ENCODE results near the gene ZC3H14. TPM values are rescaled to one million over a fixed set of nuclear protein-coding genes. Genes with fewer than 3 reads are reported as not detected.

The ZC3H14 gene
- total and polyA plus RNA-seq, 10 of the 15 experiments (the other 5 are each of a cell fraction or from before 2014, with no cell fraction given), result 17.9 to 97.1 (median 47.6) TPM

DNA sequence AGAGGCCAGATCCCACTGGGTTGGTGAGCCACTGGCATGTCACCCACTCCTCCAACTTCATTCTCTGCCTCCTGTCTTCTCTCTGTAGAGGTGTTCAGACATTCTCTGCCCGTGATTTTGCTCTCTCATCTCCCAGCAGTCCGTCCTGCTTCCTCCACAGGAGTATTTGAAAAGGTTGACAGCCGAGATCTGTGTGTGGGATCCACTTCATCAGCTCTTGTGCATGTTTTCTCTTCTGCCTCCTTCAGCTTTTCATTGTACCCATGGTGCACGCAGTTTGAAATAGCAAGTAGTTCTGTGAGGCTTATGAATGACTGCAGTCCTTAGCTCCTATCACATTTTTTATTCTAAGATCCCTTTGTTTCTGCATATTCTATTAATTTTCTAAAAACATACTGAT, 34.8 kb downstream of the ZC3H14 start:
- no peak for ATAC-seq
- peaks cover 28% of the 10 kb centered on the region for H3K4me1 ChIP-seq (ENCODE audit: control insufficient read depth, insufficient read depth, low read length)
- intact Hi-C loops (cut with micrococcal nuclease; ENCODE audit: unreplicated experiment), result no loop called here
- H3K4me3 ChIP-seq, result no peak overlapping the region
- no peak for DNase-seq (ENCODE audit: low read depth, low spot score)
- POLR2A ChIA-PET, result no interaction called here
- no peak overlapping the region for H3K9ac ChIP-seq (ENCODE audit: control insufficient read depth, insufficient read depth, low read length)
- RAD21 ChIA-PET (ENCODE audit: unreplicated experiment), result no interaction called here
- WGBS (ENCODE audit: insufficient coverage, insufficient replicate concordance, low lambda C conversion rate, missing lambda C conversion rate), result 98% methylated on average over 4 of the region's 4 CpGs
- no peaks in the 10 kb centered on the region for H3K79me2 ChIP-seq (ENCODE audit: control insufficient read depth, insufficient read depth, low read length)
- BruUV-seq (replicated peaks), result no TSS peak
- no peak overlapping the region for H2AFZ ChIP-seq (ENCODE audit: control insufficient read depth, low read depth, low read length)
- FAIRE-seq, result no peak
- no peak overlapping the region for H3K27ac ChIP-seq (ENCODE audit: control insufficient read depth, insufficient read depth)
- no peaks in the 10 kb centered on the region for H3K27me3 ChIP-seq (replicated peaks in 1 of 2; ENCODE audit: control insufficient read depth in 2 of 2, insufficient read depth in 2 of 2, low read length in 1 of 2)
- SMC1A ChIA-PET (ENCODE audit: uncharacterized antibody, unreplicated experiment), result no interaction called here
- H3K9me3 ChIP-seq (replicated peaks; ENCODE audit: control insufficient read depth, insufficient read depth, low read length), result no peaks in the 10 kb centered on the region
- H3K4me2 ChIP-seq (ENCODE audit: control insufficient read depth, insufficient read depth), result no peak overlapping the region
- no peaks in the 10 kb centered on the region; the same call in 1 of the 2 replicates for H4K20me1 ChIP-seq (ENCODE audit: control insufficient read depth, insufficient read depth)
- in situ Hi-C loops (cut with MboI), result no loop called here
- CTCF ChIA-PET, result interaction anchor here (1.2 to 1.3 kb wide), 2 partner anchors 24 to 70 kb away, joined by 4 to 5 read pairs; no protein-coding TSS in a partner anchor
- peaks cover 5 to 7% of the 10 kb centered on the region in 2 experiments; a peak in 3 of 4 replicates for H3K36me3 ChIP-seq (ENCODE audit: control insufficient read depth in 2 of 2, insufficient read depth in 2 of 2, low read length in 1 of 2)
- TF ChIP-seq MTA3 (IDR thresholded peaks at IDR 0.05; ENCODE audit: borderline replicate concordance, low read length) (no peak), ZNF207 (IDR thresholded peaks at IDR 0.05; ENCODE audit: borderline replicate concordance) (no peak)

DNA sequence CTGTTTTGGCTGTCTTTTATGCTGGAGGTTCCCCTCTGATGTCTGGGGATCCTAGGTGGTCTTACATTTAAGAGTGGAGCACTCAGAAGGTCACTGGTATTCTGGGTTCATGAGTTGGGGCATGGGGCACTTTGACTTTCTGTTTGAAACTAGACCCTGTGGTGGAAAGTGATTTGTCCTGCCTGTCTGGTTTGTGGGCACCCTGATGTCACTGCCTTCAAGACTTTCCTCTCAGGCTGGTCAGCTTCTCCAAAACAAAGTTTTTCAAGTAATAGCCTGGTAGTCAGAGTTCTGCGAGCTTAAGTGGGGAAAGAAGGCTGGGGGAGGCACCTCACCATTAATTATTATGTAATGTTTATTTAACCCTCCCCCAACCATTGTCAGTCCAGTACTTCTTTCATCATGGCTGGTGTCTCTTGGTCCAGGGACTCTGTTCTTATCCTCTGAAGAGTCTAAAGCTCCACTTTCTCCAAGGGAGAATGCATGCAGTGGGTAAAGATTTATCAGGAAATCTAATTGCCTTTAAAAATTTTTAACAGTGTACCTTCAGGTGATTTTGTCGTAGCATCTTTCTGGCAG, 35.3 kb downstream of the ZC3H14 start:
- FAIRE-seq (no peak), ATAC-seq (peak; percentile 30), DNase-seq (ENCODE audit: low read depth, low spot score) (no peak)
- RAD21 ChIA-PET (ENCODE audit: unreplicated experiment), result no interaction called here
- H3K27ac ChIP-seq (ENCODE audit: control insufficient read depth, insufficient read depth), result peak overlapping the region; percentile 93
- H3K4me1 ChIP-seq (ENCODE audit: control insufficient read depth, insufficient read depth, low read length), result peaks cover 28% of the 10 kb centered on the region
- intact Hi-C loops (cut with micrococcal nuclease; ENCODE audit: unreplicated experiment), result no loop called here
- no peaks in the 10 kb centered on the region for H3K79me2 ChIP-seq (ENCODE audit: control insufficient read depth, insufficient read depth, low read length)
- peaks cover 8 to 11% of the 10 kb centered on the region in 2 experiments; a peak in 3 of 4 replicates for H3K36me3 ChIP-seq (ENCODE audit: control insufficient read depth in 2 of 2, insufficient read depth in 2 of 2, low read length in 1 of 2)
- H2AFZ ChIP-seq (ENCODE audit: control insufficient read depth, low read depth, low read length), result no peak overlapping the region
- POLR2A ChIA-PET, result interaction anchor here (0.5 kb wide), 1 partner anchor 534 kb away, joined by 3 read pairs; no protein-coding TSS in a partner anchor
- no TSS peak for BruUV-seq (replicated peaks)
- TF ChIP-seq, protein P1, sequence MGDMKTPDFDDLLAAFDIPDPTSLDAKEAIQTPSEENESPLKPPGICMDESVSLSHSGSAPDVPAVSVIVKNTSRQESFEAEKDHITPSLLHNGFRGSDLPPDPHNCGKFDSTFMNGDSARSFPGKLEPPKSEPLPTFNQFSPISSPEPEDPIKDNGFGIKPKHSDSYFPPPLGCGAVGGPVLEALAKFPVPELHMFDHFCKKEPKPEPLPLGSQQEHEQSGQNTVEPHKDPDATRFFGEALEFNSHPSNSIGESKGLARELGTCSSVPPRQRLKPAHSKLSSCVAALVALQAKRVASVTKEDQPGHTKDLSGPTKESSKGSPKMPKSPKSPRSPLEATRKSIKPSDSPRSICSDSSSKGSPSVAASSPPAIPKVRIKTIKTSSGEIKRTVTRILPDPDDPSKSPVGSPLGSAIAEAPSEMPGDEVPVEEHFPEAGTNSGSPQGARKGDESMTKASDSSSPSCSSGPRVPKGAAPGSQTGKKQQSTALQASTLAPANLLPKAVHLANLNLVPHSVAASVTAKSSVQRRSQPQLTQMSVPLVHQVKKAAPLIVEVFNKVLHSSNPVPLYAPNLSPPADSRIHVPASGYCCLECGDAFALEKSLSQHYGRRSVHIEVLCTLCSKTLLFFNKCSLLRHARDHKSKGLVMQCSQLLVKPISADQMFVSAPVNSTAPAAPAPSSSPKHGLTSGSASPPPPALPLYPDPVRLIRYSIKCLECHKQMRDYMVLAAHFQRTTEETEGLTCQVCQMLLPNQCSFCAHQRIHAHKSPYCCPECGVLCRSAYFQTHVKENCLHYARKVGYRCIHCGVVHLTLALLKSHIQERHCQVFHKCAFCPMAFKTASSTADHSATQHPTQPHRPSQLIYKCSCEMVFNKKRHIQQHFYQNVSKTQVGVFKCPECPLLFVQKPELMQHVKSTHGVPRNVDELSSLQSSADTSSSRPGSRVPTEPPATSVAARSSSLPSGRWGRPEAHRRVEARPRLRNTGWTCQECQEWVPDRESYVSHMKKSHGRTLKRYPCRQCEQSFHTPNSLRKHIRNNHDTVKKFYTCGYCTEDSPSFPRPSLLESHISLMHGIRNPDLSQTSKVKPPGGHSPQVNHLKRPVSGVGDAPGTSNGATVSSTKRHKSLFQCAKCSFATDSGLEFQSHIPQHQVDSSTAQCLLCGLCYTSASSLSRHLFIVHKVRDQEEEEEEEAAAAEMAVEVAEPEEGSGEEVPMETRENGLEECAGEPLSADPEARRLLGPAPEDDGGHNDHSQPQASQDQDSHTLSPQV (IDR thresholded peaks at IDR 0.05), result no peak
- TF ChIP-seq RUNX3 (IDR thresholded peaks at IDR 0.05; ENCODE audit: low read length) (peak; percentile 35; the same call in 1 of the 2 replicates), IRF4 (IDR thresholded peaks at IDR 0.05; ENCODE audit: low read depth, low read length) (no peak), HDAC6 (IDR thresholded peaks at IDR 0.05; ENCODE audit: unreplicated experiment) (no peak)
- in situ Hi-C loops (cut with MboI), result no loop called here
- no peak overlapping the region for H3K4me3 ChIP-seq
- CTCF ChIA-PET, result interaction anchor here (1.2 to 1.3 kb wide), 2 partner anchors 25 to 70 kb away, joined by 4 to 5 read pairs; no protein-coding TSS in a partner anchor
- H3K27me3 ChIP-seq (replicated peaks in 1 of 2; ENCODE audit: control insufficient read depth in 2 of 2, insufficient read depth in 2 of 2, low read length in 1 of 2), result no peaks in the 10 kb centered on the region
- no peak overlapping the region for H3K9ac ChIP-seq (ENCODE audit: control insufficient read depth, insufficient read depth, low read length)
- no peaks in the 10 kb centered on the region for H3K9me3 ChIP-seq (replicated peaks; ENCODE audit: control insufficient read depth, insufficient read depth, low read length)
- SMC1A ChIA-PET (ENCODE audit: uncharacterized antibody, unreplicated experiment), result interaction anchor here (0.5 to 2.2 kb wide), 3 partner anchors 13 to 114 kb away, joined by 3 to 7 read pairs (median 4); no protein-coding TSS in a partner anchor
- no peak overlapping the region for H3K4me2 ChIP-seq (ENCODE audit: control insufficient read depth, insufficient read depth)
- H4K20me1 ChIP-seq (ENCODE audit: control insufficient read depth, insufficient read depth), result no peaks in the 10 kb centered on the region; the same call in 1 of the 2 replicates
- 40% methylated on average over 2 of the region's 2 CpGs for WGBS (ENCODE audit: insufficient coverage, insufficient replicate concordance, low lambda C conversion rate, missing lambda C conversion rate)

Measured in GM12878 (cell line).